GM13976 (cell line): ENCODE measurements around the gene KCNQ1.

ENCODE experiments used
- DNase-seq: peaks from one replicate; pipeline ENCODE4 v3.0.0; 2012; ENCODE audit warnings: low spot score
- in situ Hi-C: fragments of 300-500 bp; cut with MboI; formaldehyde crosslinking; loops from one replicate; pipeline ENCODE4 v1.12.0; 2022; ENCODE audit warnings: low sequenced_read_pairs, mixed read lengths, inconsistent platforms; ENCODE audit not compliant: unreplicated experiment
- TF ChIP-seq, protein P1 (sequence below): IDR thresholded peaks from 2 replicates; pipeline ENCODE4 v1.5.1; 2012; ENCODE audit warnings: borderline replicate concordance, mild to moderate bottlenecking; ENCODE audit not compliant: insufficient read depth; ENCODE audit errors: extremely low read depth, missing control alignments, control extremely low read depth

The KCNQ1 gene, protein sequence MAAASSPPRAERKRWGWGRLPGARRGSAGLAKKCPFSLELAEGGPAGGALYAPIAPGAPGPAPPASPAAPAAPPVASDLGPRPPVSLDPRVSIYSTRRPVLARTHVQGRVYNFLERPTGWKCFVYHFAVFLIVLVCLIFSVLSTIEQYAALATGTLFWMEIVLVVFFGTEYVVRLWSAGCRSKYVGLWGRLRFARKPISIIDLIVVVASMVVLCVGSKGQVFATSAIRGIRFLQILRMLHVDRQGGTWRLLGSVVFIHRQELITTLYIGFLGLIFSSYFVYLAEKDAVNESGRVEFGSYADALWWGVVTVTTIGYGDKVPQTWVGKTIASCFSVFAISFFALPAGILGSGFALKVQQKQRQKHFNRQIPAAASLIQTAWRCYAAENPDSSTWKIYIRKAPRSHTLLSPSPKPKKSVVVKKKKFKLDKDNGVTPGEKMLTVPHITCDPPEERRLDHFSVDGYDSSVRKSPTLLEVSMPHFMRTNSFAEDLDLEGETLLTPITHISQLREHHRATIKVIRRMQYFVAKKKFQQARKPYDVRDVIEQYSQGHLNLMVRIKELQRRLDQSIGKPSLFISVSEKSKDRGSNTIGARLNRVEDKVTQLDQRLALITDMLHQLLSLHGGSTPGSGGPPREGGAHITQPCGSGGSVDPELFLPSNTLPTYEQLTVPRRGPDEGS

DNA sequence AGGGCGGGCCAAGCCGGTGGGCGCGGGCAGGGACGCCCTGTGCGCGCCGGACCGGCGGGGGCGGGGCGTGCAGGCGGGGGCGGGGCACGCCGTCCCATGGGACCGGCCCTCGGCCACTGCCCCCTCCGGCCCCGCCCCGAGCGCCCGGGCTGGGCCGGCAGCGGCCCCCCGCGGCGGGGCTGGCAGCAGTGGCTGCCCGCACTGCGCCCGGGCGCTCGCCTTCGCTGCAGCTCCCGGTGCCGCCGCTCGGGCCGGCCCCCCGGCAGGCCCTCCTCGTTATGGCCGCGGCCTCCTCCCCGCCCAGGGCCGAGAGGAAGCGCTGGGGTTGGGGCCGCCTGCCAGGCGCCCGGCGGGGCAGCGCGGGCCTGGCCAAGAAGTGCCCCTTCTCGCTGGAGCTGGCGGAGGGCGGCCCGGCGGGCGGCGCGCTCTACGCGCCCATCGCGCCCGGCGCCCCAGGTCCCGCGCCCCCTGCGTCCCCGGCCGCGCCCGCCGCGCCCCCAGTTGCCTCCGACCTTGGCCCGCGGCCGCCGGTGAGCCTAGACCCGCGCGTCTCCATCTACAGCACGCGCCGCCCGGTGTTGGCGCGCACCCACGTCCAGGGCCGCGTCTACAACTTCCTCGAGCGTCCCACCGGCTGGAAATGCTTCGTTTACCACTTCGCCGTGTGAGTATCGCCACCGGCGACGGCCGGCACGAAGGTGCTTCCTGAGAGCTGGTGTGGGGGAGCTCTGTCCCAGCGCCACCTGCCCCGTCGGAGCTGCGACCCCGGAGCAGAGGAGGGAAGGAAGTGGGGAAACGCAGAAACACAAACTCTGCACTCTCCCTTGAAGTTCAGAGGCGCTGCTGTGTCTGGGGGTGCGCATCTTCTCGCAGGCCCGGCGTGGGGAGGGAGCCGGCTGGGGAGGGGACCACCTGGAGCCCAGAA is at the start of gene KCNQ1:
Gene KCNQ1 (plus strand): TSS at position 188 of the 925 bp plus-strand sequence. CDS start 91 bp downstream, at position 279.
- DNase-seq = peak; percentile 80

DNA sequence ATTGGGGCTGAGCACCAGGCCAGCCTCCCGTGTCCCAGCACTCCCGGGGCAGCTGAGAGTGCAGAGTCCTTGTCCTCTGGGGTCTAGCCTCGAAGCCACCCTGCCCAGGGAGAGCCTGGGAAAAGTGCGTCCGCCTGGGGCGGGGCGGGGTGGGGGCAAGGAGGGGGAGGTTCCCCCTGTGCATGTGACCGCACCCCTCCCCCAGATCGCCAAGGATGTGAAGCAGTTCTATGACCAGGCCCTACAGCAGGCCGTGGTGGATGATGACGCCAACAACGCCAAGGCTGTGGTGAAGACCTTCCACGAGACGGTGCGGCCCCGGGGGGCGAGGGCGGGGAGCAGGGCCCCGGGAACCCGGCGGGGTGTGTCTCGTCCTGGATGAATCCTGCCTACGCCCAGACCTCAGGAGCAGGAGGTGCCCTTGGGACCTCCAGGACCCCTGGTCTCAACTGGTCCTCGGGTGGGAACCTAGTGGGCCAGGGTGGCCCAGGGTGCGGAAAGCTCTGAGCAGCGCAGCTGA is 49.5 kb upstream of the KCNQ1 start:
- in situ Hi-C loops = no loop called here
- TF ChIP-seq, protein P1, sequence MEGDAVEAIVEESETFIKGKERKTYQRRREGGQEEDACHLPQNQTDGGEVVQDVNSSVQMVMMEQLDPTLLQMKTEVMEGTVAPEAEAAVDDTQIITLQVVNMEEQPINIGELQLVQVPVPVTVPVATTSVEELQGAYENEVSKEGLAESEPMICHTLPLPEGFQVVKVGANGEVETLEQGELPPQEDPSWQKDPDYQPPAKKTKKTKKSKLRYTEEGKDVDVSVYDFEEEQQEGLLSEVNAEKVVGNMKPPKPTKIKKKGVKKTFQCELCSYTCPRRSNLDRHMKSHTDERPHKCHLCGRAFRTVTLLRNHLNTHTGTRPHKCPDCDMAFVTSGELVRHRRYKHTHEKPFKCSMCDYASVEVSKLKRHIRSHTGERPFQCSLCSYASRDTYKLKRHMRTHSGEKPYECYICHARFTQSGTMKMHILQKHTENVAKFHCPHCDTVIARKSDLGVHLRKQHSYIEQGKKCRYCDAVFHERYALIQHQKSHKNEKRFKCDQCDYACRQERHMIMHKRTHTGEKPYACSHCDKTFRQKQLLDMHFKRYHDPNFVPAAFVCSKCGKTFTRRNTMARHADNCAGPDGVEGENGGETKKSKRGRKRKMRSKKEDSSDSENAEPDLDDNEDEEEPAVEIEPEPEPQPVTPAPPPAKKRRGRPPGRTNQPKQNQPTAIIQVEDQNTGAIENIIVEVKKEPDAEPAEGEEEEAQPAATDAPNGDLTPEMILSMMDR = no peak
- DNase-seq = no peak

More for the DNA sequence above, at the start of gene KCNQ1:
- TF ChIP-seq, protein P1 = no peak
- in situ Hi-C loops = no loop called here

GRCh38 chr11:2395856-2396255 is 49.0 kb upstream of the KCNQ1 start:
- no peak for DNase-seq
- TF ChIP-seq, protein P1 = no peak
- in situ Hi-C loops = no loop called here

DNA sequence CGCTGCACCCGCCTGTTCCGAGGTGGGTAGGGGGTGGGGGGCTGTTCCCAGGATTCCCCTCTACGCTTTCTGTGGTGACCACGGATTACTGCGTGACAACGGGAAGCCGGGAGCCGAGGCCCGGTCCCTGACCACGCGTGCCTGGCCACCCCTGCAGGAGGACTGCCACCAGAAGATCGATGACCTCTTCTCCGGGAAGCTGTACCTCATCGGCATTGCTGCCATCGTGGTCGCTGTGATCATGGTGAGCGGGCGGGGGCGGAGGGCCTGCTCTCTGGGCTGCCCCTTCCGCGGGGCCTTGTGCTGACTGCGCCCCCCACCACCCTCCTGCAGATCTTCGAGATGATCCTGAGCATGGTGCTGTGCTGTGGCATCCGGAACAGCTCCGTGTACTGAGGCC is 48.3 kb upstream of the KCNQ1 start:
- in situ Hi-C loops = no loop called here
- TF ChIP-seq, protein P1 = no peak
- no peak for DNase-seq

DNA sequence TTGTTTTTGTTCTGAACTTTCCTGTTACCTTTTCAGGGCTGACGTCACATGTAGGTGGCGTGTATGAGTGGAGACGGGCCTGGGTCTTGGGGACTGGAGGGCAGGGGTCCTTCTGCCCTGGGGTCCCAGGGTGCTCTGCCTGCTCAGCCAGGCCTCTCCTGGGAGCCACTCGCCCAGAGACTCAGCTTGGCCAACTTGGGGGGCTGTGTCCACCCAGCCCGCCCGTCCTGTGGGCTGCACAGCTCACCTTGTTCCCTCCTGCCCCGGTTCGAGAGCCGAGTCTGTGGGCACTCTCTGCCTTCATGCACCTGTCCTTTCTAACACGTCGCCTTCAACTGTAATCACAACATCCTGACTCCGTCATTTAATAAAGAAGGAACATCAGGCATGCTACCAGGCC is 47.8 kb upstream of the KCNQ1 start:
- TF ChIP-seq, protein P1 = no peak
- in situ Hi-C loops = no loop called here
- no peak for DNase-seq
